Adrenal gland (tissue), 5 donors: ENCODE results near the gene SCGB2B2.

ENCODE experiments used
- CTCF ChIP-seq, 6 experiments: fragments of 450-650 bp in 4 of 6; fragments of 200-600 bp in 2 of 6; sonication (generic) in 1 of 6; IDR thresholded peaks; 1 replicate in 5 of 6; 2 replicates in 1 of 6; pipeline versions ENCODE4 v1.5.1 to v1.8.0; 2016 to 2021; ENCODE audit warnings: antibody characterized with exemption in 6 of 6, mild to moderate bottlenecking in 2 of 6, moderate library complexity in 1 of 6
- POLR2A ChIP-seq, 2 donors: fragments of 450-650 bp; IDR thresholded peaks; one replicate each; pipeline ENCODE4 v1.6.1; 2017; ENCODE audit warnings: antibody characterized with exemption in 2 of 2, mild to moderate bottlenecking in 2 of 2, moderate library complexity in 1 of 2
- donor health status: DM: no; HTN: no; CAD: no.

- no peak for TF ChIP-seq POLR2A (IDR thresholded peaks at IDR 0.05)
- no peak for TF ChIP-seq CTCF (IDR thresholded peaks at IDR 0.05)
Measured at GRCh38 chr19:34673590-34673989, 3.4 kb downstream of the SCGB2B2 start.
